Right ventricle myocardium superior (tissue), 1 donor: Measurements from ENCODE around the gene UGT1A10. TPM values are rescaled to one million over a fixed set of nuclear protein-coding genes. Genes with fewer than 3 reads are reported as not detected.

Source experiments
- ATAC-seq: fragments of 200-7000 bp; cut with Tn5 transposase; one replicate; pipeline ENCODE4 v1.9.1; 2020; ENCODE audit warnings: mild to moderate bottlenecking; ENCODE audit not compliant: poor library complexity
- DNase-seq: peaks from one replicate; pipeline ENCODE4 v3.0.0-alpha.2; 2020
- intact Hi-C: fragments of 100-400 bp; cut with DNase I; formaldehyde crosslinking; loops from one replicate; pipeline ENCODE4 v1.11.2; 2022
- total RNA-seq: library from RNA; stranded (reverse); fragmentation: NEBNext Ultra II Directional; extraction: Animal tissue kit (Norgen Biotek cat#: 25700); gene quantifications from one replicate; pipeline ENCODE4 v1.2.1, GENCODE V29; 2021
- donor health status: DM: no; HTN: yes; CAD: no; lungs with severe emphysema.

UGT1A10 gene
- total RNA-seq, 1 donor from 2014 or later, result not detected

GRCh38 chr2:233758849-233759248 is 122.6 kb downstream of the UGT1A10 start:
- DNase-seq, result no peak
- intact Hi-C loops, result no loop called here
- ATAC-seq, result no peak

- no peak for ATAC-seq
- intact Hi-C loops, result no loop called here
- no peak for DNase-seq
Measured at GRCh38 chr2:233760043-233760442, 123.8 kb downstream of the UGT1A10 start, which contains the start of gene UGT1A1. TSS of gene UGT1A1 (plus strand) at chr2:233760270. CDS start at chr2:233760288, 18 bp downstream.

- intact Hi-C loops, result no loop called here
- DNase-seq, result no peak
- no peak for ATAC-seq
Measured at GRCh38 chr2:233761040-233761769, 125.0 kb downstream of the UGT1A10 start.

- no peak for DNase-seq
- ATAC-seq, result no peak
- intact Hi-C loops, result no loop called here
Measured at GRCh38 chr2:233764264-233764663, 128.0 kb downstream of the UGT1A10 start.

- intact Hi-C loops, result no loop called here
- ATAC-seq, result no peak
- DNase-seq, result no peak
Measured at GRCh38 chr2:233764761-233765160, 128.5 kb downstream of the UGT1A10 start.

- ATAC-seq, result no peak
- intact Hi-C loops, result no loop called here
- no peak for DNase-seq
Measured at GRCh38 chr2:233766416-233766815, 130.2 kb downstream of the UGT1A10 start.

- intact Hi-C loops, result no loop called here
- no peak for DNase-seq
- no peak for ATAC-seq
Measured at GRCh38 chr2:233768076-233768475, 131.8 kb downstream of the UGT1A10 start.

- DNase-seq (no peak), ATAC-seq (no peak)
- intact Hi-C loops, result no loop called here
Measured at GRCh38 chr2:233769260-233769659, 133.0 kb downstream of the UGT1A10 start.

GRCh38 chr2:233772153-233772552 is 135.9 kb downstream of the UGT1A10 start:
- DNase-seq (no peak), ATAC-seq (no peak)
- intact Hi-C loops, result no loop called here

GRCh38 chr2:233772583-233772982 is 136.3 kb downstream of the UGT1A10 start:
- intact Hi-C loops, result no loop called here
- ATAC-seq, result no peak
- no peak for DNase-seq

- ATAC-seq, result no peak
- intact Hi-C loops, result no loop called here
- no peak for DNase-seq
Measured at GRCh38 chr2:233773854-233774253, 137.6 kb downstream of the UGT1A10 start.

GRCh38 chr2:233775414-233775813 is 139.2 kb downstream of the UGT1A10 start:
- ATAC-seq (no peak), DNase-seq (no peak)
- intact Hi-C loops, result no loop called here

GRCh38 chr2:233778030-233778429 is 141.8 kb downstream of the UGT1A10 start, which contains the start of gene MROH2A:
TSS of gene MROH2A (plus strand) at chr2:233778330. CDS start at chr2:233779359, 1,029 bp downstream.
- no peak for ATAC-seq
- intact Hi-C loops, result no loop called here
- DNase-seq, result no peak

GRCh38 chr2:233779722-233780121 is 143.5 kb downstream of the UGT1A10 start:
- ATAC-seq (no peak), DNase-seq (no peak)
- intact Hi-C loops, result no loop called here

- no peak for ATAC-seq
- no peak for DNase-seq
- intact Hi-C loops, result no loop called here
Measured at GRCh38 chr2:233780771-233781170, 144.5 kb downstream of the UGT1A10 start.

- DNase-seq (no peak), ATAC-seq (no peak)
- intact Hi-C loops, result no loop called here
Measured at GRCh38 chr2:233789554-233789953, 153.3 kb downstream of the UGT1A10 start.

- intact Hi-C loops, result no loop called here
- DNase-seq, result no peak
- ATAC-seq, result no peak
Measured at GRCh38 chr2:233791151-233791882, 155.1 kb downstream of the UGT1A10 start.

GRCh38 chr2:233791883-233792329 is 155.7 kb downstream of the UGT1A10 start:
- intact Hi-C loops, result no loop called here
- ATAC-seq (no peak), DNase-seq (no peak)

GRCh38 chr2:233792720-233793119 is 156.5 kb downstream of the UGT1A10 start:
- ATAC-seq (no peak), DNase-seq (no peak)
- intact Hi-C loops, result no loop called here
